GM18517 (cell line): ENCODE data around the gene SEMG2.

Source experiments
- ATAC-seq: cut with Tn5 transposase; IDR thresholded peaks from one replicate; pipeline ENCODE4 v1.9.1; 2021; ENCODE audit warnings: mild to moderate bottlenecking, moderate library complexity; ENCODE audit not compliant: unreplicated experiment

Gene SEMG2

DNA sequence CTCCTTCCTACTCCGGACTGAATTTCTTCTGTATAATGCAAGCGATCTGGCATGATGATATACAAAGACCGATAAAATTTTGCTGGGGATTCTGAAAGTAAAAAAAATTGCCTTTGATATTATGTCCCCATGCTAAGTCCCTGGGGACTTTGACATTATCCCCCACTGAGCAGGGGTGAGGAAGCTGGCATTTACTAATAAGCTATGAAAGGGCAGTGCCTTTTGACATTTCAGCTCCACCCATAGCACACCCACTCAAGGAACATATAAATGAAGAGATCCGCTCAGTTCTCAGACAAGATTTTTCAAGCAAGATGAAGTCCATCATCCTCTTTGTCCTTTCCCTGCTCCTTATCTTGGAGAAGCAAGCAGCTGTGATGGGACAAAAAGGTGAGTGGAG is at the start of gene SEMG2:
SEMG2 (plus strand) TSS at position 298 of the 400 bp plus-strand sequence; CDS start at position 315, 17 bp downstream.
- no peak for ATAC-seq

GRCh38 chr20:45173522-45173921 is 47.7 kb upstream of the SEMG2 start:
- no peak for ATAC-seq

DNA sequence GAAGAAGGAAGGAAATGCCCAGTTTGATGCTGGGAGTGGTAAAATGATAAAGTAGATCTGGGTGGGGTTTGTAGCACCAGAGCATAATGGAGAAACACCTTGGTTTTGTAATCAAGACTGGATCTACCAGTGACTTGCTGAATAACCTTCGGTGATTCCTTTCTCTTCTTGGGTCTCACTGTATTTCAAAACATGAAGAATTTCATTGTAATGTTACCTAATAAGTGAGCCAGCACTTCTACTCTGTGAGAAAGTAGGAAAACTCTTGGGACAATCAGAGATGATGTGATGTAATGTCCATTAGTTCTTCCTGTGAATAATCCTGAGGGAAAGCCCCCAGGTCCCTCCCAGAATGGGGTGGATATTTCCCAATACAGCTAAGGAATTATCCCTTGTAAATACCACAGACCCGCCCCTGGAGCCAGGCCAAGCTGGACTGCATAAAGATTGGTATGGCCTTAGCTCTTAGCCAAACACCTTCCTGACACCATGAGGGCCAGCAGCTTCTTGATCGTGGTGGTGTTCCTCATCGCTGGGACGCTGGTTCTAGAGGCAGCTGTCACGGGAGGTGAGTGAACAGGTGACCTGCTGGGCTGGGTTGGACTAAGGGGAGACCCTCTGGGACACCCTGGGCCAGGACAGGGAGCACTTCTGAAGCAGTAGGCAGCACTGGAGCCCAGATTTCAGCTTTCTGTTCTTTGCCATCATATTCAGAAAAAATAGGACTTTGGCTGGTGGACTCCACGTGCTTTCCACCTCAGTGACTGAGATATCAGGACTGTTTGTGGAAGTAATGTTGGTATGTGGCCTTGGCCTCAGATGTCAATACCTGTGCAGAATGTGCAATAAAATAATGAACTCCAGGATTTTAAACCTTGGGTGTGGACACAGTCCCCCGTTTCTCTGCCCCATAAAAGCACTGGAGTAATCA is 46.5 kb upstream of the SEMG2 start, which contains the start of gene PI3:
PI3 (plus strand) TSS at position 469 of the 931 bp plus-strand sequence; CDS start at position 490, 21 bp downstream.
- ATAC-seq: no peak

DNA sequence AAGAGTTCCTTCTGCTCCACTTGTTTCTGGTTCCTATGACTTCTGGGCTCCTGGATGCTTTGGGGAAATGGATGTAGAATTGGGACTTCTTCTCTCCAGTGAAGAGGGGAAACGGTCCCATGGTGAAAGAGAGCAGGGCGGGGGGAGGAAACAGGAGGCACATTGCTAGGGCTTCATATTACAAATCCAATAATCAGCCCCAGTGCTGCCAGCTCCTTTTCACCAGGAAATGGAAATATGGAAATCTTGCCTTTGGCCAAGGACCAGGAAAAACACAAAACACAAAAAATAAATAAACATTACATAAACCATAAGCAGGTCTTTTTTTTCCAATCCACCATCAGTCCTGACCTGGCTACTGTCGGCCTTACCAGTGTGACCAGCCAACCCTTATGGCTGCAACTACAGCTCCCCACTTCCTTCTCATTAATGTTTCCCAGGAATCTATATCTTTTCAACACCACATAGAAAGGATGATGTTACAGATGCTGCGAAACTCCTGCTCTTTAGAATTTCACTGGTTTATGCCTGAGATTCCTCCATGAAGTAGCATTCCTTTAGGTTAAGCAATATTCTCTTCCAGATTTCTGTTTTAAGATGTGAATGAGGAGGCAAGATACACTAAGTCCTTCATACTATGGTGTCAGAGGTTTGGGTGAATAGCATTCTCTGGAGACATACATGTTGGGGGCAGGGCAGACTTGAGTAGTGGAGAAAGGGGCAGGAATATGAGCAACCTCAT is 44.5 kb upstream of the SEMG2 start:
- ATAC-seq: no peak

GRCh38 chr20:45179166-45179565 is 42.0 kb upstream of the SEMG2 start:
- no peak for ATAC-seq

GRCh38 chr20:45181639-45182038 is 39.5 kb upstream of the SEMG2 start:
- ATAC-seq: no peak

DNA sequence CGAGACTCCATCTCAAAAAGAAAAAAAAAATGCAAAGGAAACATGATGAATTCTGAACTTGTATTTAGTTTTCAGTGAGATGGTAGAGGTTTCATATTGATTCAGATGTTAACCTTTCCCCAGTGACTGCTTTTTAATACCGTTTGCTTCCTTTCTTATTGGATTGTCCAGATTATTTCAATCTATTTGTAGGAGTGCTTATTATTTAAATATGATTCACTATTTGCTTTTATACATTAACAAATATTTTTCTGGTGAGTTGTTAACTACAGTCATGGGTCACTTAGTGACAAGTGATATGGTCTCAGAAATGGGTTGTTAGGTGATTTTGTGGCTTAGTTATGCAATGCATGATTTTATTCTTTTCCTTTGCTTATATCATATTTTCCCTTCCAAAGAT is 38.1 kb upstream of the SEMG2 start:
- ATAC-seq: no peak

DNA sequence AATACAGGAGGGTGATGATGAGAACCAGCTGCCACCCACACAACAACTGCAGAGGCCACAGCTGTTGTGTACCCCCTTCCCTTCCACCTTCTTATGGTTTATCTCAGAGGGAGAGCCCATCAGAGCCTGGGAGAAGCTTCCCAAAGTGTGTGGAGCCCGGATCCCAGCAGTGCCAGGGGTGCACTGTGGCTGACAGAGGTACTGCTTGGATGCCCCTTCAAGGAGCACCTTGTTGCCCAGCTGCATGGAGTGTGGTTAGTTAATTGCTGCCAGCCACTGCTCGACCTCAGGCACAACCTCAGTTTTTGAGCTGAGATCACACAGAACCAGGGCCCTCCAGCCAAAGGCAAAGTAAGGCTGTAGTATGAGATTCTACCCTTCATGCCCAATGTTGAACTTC is 33.5 kb upstream of the SEMG2 start:
- no peak for ATAC-seq

GRCh38 chr20:45189067-45189609 is 32.0 kb upstream of the SEMG2 start:
- no peak for ATAC-seq

DNA sequence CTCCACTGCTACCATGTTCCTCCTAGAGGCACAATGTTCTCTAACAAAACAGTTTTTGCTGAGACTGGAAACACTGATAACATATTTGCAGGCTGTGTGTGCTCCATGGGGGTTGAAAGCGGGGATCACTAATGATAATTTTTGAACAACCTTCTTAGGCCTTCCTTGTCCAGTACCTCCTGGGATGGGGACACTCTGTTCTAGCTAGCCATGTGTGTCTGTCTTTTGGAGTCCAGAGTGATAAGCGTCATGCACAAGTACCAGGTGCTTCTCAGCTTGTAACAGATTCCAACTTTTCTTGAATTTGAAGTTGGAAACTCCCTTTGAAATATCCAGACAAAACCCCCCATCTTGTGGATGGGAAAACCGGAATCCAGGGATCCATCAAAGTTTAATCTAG is 31.3 kb upstream of the SEMG2 start:
- ATAC-seq: no peak

DNA sequence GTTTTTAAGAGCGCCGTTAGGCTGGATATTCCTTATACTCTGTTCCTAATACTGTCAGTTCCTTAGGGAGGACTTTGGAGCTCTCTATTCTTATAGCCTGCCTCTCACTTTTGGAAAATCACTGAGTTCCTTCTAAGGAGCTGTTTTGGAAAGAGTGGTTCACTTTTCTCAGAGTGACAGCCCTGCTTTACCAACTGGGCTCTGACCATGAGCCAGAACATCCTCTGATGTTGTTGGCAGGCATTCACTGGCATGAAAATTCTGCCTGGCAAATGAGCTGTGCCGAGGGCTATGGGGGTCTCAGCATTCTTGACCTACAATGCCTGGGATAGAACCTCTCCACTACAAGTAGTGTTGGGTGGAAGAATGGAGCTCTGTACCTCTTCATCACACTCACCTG is 29.2 kb upstream of the SEMG2 start:
- no peak for ATAC-seq

GRCh38 chr20:45193331-45193730 is 27.8 kb upstream of the SEMG2 start:
- no peak for ATAC-seq

GRCh38 chr20:45206725-45207124 is 14.4 kb upstream of the SEMG2 start, which contains the start of gene SEMG1:
Gene SEMG1, plus strand, starts transcription at chr20:45207033. Its CDS starts 21 bp downstream, at chr20:45207054.
- ATAC-seq: no peak

DNA sequence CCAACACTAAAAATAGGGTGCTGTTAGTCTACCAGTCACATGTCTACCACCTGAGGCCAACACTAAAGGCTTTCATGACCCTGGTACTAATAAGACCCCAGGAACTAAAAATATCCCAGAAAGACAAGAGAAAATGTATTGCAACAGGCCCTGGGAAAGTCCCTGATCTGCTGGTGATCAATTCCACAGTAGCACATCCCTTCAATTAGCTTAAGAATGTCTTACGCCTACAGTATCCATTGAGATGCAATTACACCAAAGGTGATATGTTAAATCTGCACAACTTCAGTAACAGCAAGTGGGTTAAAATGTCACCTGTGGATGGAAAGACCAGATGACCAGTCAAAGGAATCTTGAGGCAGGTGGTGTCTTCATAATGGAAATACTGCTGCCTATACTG is 11.2 kb upstream of the SEMG2 start:
- no peak for ATAC-seq

DNA sequence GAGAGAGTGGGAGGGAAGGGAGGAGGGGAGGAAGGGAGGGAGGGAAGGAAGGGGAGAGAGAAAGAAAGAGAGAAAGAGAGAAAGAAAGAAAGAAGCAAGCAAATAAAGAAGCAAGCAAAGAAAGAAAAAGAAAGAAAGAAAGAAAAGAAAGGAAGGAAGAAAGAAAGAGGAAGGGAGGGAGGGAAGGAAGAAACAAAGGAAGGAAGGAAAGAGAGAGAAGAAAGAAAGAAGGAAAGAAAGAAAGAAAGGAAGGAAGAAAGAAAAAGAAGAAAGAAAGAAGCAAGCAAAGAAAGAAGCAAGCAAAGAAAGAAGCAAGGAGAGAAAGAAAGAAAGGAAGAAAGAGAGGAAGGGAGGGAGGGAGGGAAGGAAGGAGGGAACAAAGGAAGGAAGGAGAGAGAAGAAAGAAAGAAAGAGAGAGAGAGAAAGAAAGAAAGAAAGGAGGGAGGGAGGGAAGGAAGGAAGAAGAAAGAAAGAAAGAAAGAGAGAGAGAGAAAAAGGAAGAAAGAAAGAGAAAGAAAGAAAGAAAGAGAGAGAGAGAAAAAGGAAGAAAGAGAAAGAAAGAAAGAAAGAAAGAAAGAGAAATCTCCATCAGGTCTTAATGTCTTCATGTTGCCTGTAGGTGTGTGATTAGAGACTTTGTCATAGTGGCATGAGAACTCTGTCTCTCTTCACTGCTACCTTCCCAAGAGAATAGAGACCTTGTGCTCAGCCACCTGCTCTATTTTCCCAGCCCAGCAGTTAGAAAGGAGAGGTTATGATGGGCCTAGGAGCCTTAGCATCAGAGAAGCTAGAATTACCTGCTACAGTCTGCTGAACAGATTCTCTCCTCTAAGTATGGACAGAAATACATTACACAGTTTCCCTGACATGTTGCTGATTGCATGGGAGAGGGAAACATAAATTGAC is 9.4 kb upstream of the SEMG2 start:
- no peak for ATAC-seq

GRCh38 chr20:45212836-45213235 is 8.3 kb upstream of the SEMG2 start:
- no peak for ATAC-seq

- ATAC-seq: no peak
These were observed 3.0 kb upstream of the SEMG2 start for GRCh38 chr20:45218124-45218523.

GRCh38 chr20:45218636-45219035 is 2.5 kb upstream of the SEMG2 start:
- no peak for ATAC-seq

DNA sequence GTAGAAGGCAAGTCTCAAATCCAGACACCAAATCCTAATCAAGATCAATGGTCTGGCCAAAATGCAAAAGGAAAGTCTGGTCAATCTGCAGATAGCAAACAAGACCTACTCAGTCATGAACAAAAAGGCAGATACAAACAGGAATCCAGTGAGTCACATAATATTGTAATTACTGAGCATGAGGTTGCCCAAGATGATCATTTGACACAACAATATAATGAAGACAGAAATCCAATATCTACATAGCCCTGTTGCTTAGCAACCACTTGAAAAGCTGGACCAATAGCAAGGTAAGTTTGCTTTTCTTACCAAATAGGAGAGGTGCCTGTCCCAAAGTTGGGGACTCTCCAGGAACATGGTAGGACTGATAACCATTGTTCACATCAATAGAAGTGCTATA is 2.0 kb downstream of the SEMG2 start:
- no peak for ATAC-seq

DNA sequence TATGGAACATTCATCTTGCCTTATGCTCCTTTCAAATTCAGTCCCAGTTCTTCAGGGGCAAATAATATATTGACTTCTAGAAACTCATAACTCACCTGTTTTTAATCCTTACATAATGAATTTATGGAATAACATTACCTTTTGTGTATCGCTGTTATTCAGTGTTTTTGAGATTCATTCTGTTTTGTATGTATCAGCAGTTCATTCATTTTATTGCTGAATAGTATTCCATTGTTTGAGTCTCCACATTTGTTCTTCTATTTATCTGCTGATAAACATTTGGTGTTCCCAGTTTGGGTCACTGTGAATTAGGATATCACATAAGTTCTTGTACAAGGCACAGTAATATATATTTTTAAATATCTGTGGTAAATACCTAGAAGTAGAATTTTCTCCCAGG is 5.1 kb downstream of the SEMG2 start:
- ATAC-seq: no peak
